HepG2 (cell line): ENCODE data around the gene MNAT1. TPM values are rescaled to one million over a fixed set of nuclear protein-coding genes. Genes with fewer than 3 reads are reported as not detected.
A peak's percentile ranks its signal among the peaks of the same experiment; 100 is the strongest.

Source experiments
- CREB1 ChIP-seq, 2 experiments: fragments of 450-650 bp in 1 of 2; IDR thresholded peaks; 2 replicates each; pipeline ENCODE4 v1.6.1; 2016 to 2017; ENCODE audit warnings: control low read depth in 1 of 2, mild to moderate bottlenecking in 1 of 2, missing compliant biosample characterization in 1 of 2, missing genetic modification characterization in 1 of 2
- ELF4 ChIP-seq: sonication (generic); formaldehyde crosslinking; IDR thresholded peaks from 2 replicates; pipeline ENCODE4 v1.5.0; 2020; ENCODE audit warnings: missing genetic modification reagents, mild to moderate bottlenecking, moderate library complexity, borderline replicate concordance
- ETV5 ChIP-seq: IDR thresholded peaks from 2 replicates; pipeline ENCODE4 v1.6.1; 2018; ENCODE audit warnings: missing biosample characterization, missing genetic modification reagents, inconsistent platforms, borderline replicate concordance
- ETV6 ChIP-seq: sonication (generic); formaldehyde crosslinking; conservative IDR thresholded peaks from 2 replicates; pipeline ENCODE4 v1.4.0; 2020; ENCODE audit warnings: missing genetic modification reagents
- MAF1 ChIP-seq: sonication (generic); formaldehyde crosslinking; IDR thresholded peaks from 2 replicates; pipeline ENCODE4 v1.5.0; 2020; ENCODE audit warnings: missing genetic modification reagents, borderline replicate concordance
- PCBP1 ChIP-seq: fragments of 200-400 bp; formaldehyde crosslinking; IDR thresholded peaks from 2 replicates; pipeline ENCODE4 v1.6.1; 2017; ENCODE audit warnings: mild to moderate bottlenecking, low read depth, low read length, borderline replicate concordance
- SALL2 ChIP-seq: sonication (generic); formaldehyde crosslinking; IDR thresholded peaks from 2 replicates; pipeline ENCODE4 v1.8.1; 2023; ENCODE audit warnings: mild to moderate bottlenecking, missing genetic modification reagents, inconsistent platforms
- TBX3 ChIP-seq: fragments of 450-650 bp; IDR thresholded peaks from 2 replicates; pipeline ENCODE4 v1.6.1; 2017; ENCODE audit warnings: antibody characterized with exemption, mild to moderate bottlenecking, inconsistent platforms, borderline replicate concordance
- U2AF2 ChIP-seq: fragments of 200-400 bp; formaldehyde crosslinking; IDR thresholded peaks from 2 replicates; pipeline ENCODE4 v1.6.1; 2017; ENCODE audit warnings: low read depth, mild to moderate bottlenecking, low read length
- ZNF564 ChIP-seq: sonication (generic); formaldehyde crosslinking; IDR thresholded peaks from 2 replicates; pipeline ENCODE4 v1.8.1; 2023; ENCODE audit warnings: mild to moderate bottlenecking, missing genetic modification reagents
- ZNF816 ChIP-seq: sonication (generic); formaldehyde crosslinking; IDR thresholded peaks from 2 replicates; pipeline ENCODE4 v1.8.0; 2022; ENCODE audit warnings: missing genetic modification reagents, mild to moderate bottlenecking, borderline replicate concordance
- polyA plus RNA-seq, 8 experiments: library from polyadenylated mRNA; depleted of rRNA in 3 of 8; stranded (reverse) in 7 of 8; unstranded in 1 of 8; fragments of >200 nt; fragmentation: Illumina TruSeq in 4 of 8; extraction: Trizol in 4 of 8; gene quantifications; 2 replicates each; pipeline versions ENCODE4 v1.2.1 to v1.2.3, GENCODE V29; 2011 to 2016; ENCODE audit warnings: low read depth in 4 of 8, missing spikeins in 1 of 8, mixed read lengths in 1 of 8; ENCODE audit not compliant: insufficient read depth in 1 of 8
- total RNA-seq, 5 experiments: library from RNA; depleted of rRNA; stranded (reverse); fragments of >200 nt; fragmentation: Illumina TruSeq; extraction: Trizol; gene quantifications; 2 replicates each; pipeline ENCODE4 v1.2.3, GENCODE V29; 2016; ENCODE audit warnings: low read depth in 1 of 5
- TF ChIP-seq, protein P1 (sequence below): sonication (generic); formaldehyde crosslinking; IDR thresholded peaks from 2 replicates; pipeline ENCODE4 v1.5.0; 2020; ENCODE audit warnings: mild to moderate bottlenecking, missing genetic modification reagents
- TF ChIP-seq, protein P2 (sequence below): IDR thresholded peaks from 2 replicates; pipeline ENCODE4 v1.6.1; 2018; ENCODE audit warnings: missing genetic modification reagents, mild to moderate bottlenecking, missing compliant biosample characterization
- TF ChIP-seq, protein P3 (sequence below): sonication (generic); formaldehyde crosslinking; IDR thresholded peaks from 2 replicates; pipeline ENCODE4 v1.5.0; 2020; ENCODE audit warnings: missing genetic modification reagents
- TF ChIP-seq, protein P4 (sequence below): sonication (generic); formaldehyde crosslinking; IDR thresholded peaks from 2 replicates; pipeline ENCODE4 v1.5.1; 2020; ENCODE audit warnings: missing genetic modification reagents, mild to moderate bottlenecking, borderline replicate concordance
- TF ChIP-seq, protein P5 (sequence below): sonication (generic); formaldehyde crosslinking; IDR thresholded peaks from 2 replicates; pipeline ENCODE4 v1.5.1; 2020; ENCODE audit warnings: mild to moderate bottlenecking, missing genetic modification reagents, moderate library complexity
- TF ChIP-seq, protein P6 (sequence below): sonication (generic); formaldehyde crosslinking; IDR thresholded peaks from 2 replicates; pipeline ENCODE4 v1.4.0; 2020; ENCODE audit warnings: missing genetic modification reagents

The MNAT1 gene
- total and polyA plus RNA-seq, 2 of the 13 experiments (the other 11 are each of a cell fraction or from before 2014, with no cell fraction given): 49.2 to 94.8 TPM

DNA sequence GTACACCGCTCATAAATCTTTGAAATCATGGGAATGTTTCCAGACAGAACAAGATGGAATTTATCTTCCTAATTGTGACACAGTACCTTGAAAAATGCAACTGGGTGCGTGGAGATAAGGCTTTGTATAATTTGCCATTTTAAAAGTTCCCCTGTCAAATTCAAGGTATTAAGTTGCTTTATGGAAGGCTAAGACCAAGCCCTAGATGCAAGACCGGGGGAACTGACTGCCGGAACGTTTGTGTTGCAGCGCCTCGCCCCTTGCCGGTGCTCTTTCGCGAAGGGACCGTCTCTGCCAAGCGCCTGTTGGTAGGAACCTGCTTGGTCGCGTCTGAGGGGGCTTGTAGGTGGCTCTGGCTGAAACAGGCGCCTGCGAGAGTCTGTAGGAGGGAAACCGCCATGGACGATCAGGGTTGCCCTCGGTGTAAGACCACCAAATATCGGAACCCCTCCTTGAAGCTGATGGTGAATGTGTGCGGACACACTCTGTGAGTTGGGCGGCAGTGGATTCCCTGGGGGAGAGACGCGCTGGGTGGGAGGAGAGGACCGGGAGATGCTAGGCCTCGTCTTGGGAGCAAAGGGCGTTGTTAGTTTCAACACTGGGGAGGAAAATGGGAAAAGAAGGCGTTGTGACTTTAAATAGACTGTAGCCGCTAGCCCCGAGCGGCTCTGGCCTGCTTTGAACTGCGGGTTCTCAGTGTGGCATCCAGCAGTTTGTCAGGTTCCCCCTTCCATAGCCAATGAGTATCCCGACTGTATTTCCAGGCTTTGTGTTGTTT is at the start of gene MNAT1 (continued):
- peak; percentile 59; the same call in 1 of the 2 replicates for TF ChIP-seq PCBP1
- TF ChIP-seq, protein P1, sequence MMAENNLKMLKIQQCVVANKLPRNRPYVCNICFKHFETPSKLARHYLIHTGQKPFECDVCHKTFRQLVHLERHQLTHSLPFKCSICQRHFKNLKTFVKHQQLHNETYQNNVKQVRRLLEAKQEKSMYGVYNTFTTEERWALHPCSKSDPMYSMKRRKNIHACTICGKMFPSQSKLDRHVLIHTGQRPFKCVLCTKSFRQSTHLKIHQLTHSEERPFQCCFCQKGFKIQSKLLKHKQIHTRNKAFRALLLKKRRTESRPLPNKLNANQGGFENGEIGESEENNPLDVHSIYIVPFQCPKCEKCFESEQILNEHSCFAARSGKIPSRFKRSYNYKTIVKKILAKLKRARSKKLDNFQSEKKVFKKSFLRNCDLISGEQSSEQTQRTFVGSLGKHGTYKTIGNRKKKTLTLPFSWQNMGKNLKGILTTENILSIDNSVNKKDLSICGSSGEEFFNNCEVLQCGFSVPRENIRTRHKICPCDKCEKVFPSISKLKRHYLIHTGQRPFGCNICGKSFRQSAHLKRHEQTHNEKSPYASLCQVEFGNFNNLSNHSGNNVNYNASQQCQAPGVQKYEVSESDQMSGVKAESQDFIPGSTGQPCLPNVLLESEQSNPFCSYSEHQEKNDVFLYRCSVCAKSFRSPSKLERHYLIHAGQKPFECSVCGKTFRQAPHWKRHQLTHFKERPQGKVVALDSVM: peak; percentile 45; the same call in 1 of the 2 replicates
- TF ChIP-seq MAF1 (CRISPR knock-in tag): no peak
- TF ChIP-seq ELF4: 0 out of 2 replicates have a peak, but pooled peaks have one; percentile 28
- 0 out of 2 replicates have a peak, but pooled peaks have one; percentile 59 for TF ChIP-seq ZNF564 (CRISPR knock-in tag)
- TF ChIP-seq U2AF2: no peak
- peak; percentile 66 for TF ChIP-seq ETV5
- TF ChIP-seq TBX3: no peak
- TF ChIP-seq, protein P2, sequence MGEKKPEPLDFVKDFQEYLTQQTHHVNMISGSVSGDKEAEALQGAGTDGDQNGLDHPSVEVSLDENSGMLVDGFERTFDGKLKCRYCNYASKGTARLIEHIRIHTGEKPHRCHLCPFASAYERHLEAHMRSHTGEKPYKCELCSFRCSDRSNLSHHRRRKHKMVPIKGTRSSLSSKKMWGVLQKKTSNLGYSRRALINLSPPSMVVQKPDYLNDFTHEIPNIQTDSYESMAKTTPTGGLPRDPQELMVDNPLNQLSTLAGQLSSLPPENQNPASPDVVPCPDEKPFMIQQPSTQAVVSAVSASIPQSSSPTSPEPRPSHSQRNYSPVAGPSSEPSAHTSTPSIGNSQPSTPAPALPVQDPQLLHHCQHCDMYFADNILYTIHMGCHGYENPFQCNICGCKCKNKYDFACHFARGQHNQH (CRISPR knock-in tag): peak; percentile 95
- peak; percentile 70; the same call in 1 of the 2 replicates for TF ChIP-seq SALL2 (CRISPR knock-in tag)
- TF ChIP-seq, protein P3, sequence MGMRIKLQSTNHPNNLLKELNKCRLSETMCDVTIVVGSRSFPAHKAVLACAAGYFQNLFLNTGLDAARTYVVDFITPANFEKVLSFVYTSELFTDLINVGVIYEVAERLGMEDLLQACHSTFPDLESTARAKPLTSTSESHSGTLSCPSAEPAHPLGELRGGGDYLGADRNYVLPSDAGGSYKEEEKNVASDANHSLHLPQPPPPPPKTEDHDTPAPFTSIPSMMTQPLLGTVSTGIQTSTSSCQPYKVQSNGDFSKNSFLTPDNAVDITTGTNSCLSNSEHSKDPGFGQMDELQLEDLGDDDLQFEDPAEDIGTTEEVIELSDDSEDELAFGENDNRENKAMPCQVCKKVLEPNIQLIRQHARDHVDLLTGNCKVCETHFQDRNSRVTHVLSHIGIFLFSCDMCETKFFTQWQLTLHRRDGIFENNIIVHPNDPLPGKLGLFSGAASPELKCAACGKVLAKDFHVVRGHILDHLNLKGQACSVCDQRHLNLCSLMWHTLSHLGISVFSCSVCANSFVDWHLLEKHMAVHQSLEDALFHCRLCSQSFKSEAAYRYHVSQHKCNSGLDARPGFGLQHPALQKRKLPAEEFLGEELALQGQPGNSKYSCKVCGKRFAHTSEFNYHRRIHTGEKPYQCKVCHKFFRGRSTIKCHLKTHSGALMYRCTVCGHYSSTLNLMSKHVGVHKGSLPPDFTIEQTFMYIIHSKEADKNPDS (CRISPR knock-in tag): 0 out of 2 replicates have a peak, but pooled peaks have one; percentile 47
- TF ChIP-seq, protein P4, sequence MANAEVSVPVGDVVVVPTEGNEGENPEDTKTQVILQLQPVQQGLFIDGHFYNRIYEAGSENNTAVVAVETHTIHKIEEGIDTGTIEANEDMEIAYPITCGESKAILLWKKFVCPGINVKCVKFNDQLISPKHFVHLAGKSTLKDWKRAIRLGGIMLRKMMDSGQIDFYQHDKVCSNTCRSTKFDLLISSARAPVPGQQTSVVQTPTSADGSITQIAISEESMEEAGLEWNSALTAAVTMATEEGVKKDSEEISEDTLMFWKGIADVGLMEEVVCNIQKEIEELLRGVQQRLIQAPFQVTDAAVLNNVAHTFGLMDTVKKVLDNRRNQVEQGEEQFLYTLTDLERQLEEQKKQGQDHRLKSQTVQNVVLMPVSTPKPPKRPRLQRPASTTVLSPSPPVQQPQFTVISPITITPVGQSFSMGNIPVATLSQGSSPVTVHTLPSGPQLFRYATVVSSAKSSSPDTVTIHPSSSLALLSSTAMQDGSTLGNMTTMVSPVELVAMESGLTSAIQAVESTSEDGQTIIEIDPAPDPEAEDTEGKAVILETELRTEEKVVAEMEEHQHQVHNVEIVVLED (CRISPR knock-in tag): peak; percentile 61; the same call in 1 of the 2 replicates
- TF ChIP-seq ZNF816 (CRISPR knock-in tag): peak; percentile 79
- TF ChIP-seq, protein P5, sequence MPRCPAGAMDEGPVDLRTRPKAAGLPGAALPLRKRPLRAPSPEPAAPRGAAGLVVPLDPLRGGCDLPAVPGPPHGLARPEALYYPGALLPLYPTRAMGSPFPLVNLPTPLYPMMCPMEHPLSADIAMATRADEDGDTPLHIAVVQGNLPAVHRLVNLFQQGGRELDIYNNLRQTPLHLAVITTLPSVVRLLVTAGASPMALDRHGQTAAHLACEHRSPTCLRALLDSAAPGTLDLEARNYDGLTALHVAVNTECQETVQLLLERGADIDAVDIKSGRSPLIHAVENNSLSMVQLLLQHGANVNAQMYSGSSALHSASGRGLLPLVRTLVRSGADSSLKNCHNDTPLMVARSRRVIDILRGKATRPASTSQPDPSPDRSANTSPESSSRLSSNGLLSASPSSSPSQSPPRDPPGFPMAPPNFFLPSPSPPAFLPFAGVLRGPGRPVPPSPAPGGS: peak; percentile 89
- no peak for TF ChIP-seq CREB1 (IDR thresholded peaks at IDR 0.05)
- peak; percentile 34; the same call in 1 of the 2 replicates for TF ChIP-seq CREB1 (CRISPR knock-in tag; IDR thresholded peaks at IDR 0.05)
- peak; percentile 88 for TF ChIP-seq ETV6 (CRISPR knock-in tag)
- TF ChIP-seq, protein P6, sequence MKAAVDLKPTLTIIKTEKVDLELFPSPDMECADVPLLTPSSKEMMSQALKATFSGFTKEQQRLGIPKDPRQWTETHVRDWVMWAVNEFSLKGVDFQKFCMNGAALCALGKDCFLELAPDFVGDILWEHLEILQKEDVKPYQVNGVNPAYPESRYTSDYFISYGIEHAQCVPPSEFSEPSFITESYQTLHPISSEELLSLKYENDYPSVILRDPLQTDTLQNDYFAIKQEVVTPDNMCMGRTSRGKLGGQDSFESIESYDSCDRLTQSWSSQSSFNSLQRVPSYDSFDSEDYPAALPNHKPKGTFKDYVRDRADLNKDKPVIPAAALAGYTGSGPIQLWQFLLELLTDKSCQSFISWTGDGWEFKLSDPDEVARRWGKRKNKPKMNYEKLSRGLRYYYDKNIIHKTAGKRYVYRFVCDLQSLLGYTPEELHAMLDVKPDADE (CRISPR knock-in tag): 0 out of 2 replicates have a peak, but pooled peaks have one; percentile 6
